ENCODE results near the gene SPATA17. TPM values are rescaled to one million over a fixed set of nuclear protein-coding genes. Genes with fewer than 3 reads are reported as not detected.

Gene SPATA17, protein sequence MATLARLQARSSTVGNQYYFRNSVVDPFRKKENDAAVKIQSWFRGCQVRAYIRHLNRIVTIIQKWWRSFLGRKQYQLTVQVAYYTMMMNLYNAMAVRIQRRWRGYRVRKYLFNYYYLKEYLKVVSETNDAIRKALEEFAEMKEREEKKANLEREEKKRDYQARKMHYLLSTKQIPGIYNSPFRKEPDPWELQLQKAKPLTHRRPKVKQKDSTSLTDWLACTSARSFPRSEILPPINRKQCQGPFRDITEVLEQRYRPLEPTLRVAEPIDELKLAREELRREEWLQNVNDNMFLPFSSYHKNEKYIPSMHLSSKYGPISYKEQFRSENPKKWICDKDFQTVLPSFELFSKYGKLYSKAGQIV
- total RNA-seq (2014; rRNA removed; shearing (Covaris generic)) (1.3 and 3.5 TPM in 2 replicates), polyA plus RNA-seq (2016; fragmentation: Nextera tagmentation; extraction: Ambion mirVana) (1.2 and 1.4 TPM in 2 replicates)
- long read RNA-seq: 0 reads

DNA sequence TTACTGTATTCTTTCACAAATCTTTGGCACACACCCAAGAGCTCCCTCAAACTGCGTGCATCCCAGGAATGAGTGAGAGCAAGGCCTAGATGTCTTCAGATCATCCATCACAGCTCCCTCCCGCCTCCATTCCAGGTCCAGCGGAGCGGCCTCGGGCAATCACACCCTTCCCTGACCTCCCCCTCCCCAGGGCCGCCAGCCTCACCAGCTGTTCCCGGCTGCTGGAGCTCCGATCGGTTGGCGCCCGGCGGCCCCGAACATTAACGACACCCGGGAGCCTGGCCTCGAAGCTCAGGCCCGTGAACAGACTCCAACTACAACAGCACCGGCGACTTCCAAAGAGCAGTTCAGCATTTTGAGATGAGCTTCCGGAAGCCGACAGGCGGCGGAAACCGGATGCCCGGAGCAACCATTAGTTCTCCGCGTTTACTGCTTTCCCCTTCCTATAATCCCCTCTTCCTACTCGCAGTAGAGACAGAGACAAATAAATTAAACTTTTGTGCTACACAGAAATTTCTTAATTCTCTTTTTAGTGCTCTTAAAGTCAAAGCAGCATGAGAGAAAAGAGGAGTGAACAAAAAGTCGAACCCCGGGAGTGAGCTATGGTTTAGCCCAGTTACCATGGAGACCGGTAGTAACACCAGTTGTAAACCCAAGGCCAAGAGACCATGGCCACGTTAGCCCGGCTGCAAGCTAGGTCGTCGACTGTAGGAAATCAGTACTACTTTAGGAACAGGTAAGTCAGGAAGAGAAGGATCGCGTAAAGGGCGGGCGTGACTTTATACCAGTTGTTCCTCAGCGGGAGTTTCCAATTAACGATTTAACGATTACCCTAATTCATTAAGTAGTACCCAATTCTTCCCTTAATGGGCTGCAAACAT lies at the start of gene SPATA17, which contains the start of gene GPATCH2:
Gene SPATA17 (plus strand): TSS at position 634 of the 881 bp plus-strand sequence. CDS start 35 bp downstream, at position 669.
Gene GPATCH2 (minus strand): TSS at position 380 of the 881 bp plus-strand sequence. CDS start 119 bp downstream, at position 261.
- TF ChIP-seq, protein P1, sequence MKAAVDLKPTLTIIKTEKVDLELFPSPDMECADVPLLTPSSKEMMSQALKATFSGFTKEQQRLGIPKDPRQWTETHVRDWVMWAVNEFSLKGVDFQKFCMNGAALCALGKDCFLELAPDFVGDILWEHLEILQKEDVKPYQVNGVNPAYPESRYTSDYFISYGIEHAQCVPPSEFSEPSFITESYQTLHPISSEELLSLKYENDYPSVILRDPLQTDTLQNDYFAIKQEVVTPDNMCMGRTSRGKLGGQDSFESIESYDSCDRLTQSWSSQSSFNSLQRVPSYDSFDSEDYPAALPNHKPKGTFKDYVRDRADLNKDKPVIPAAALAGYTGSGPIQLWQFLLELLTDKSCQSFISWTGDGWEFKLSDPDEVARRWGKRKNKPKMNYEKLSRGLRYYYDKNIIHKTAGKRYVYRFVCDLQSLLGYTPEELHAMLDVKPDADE (IDR thresholded peaks at IDR 0.05): peak; percentile 11; the same call in 1 of the 2 replicates
- no peak for TF ChIP-seq ZNF331 (CRISPR knock-in tag; IDR thresholded peaks at IDR 0.05; ENCODE audit: low read depth)
- TF ChIP-seq, protein P2, sequence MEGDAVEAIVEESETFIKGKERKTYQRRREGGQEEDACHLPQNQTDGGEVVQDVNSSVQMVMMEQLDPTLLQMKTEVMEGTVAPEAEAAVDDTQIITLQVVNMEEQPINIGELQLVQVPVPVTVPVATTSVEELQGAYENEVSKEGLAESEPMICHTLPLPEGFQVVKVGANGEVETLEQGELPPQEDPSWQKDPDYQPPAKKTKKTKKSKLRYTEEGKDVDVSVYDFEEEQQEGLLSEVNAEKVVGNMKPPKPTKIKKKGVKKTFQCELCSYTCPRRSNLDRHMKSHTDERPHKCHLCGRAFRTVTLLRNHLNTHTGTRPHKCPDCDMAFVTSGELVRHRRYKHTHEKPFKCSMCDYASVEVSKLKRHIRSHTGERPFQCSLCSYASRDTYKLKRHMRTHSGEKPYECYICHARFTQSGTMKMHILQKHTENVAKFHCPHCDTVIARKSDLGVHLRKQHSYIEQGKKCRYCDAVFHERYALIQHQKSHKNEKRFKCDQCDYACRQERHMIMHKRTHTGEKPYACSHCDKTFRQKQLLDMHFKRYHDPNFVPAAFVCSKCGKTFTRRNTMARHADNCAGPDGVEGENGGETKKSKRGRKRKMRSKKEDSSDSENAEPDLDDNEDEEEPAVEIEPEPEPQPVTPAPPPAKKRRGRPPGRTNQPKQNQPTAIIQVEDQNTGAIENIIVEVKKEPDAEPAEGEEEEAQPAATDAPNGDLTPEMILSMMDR (conservative IDR thresholded peaks at IDR 0.05; ENCODE audit: low read depth in 2 of 2): no peak
- no peak for TF ChIP-seq EZH2 (IDR thresholded peaks at IDR 0.05; ENCODE audit: low read depth, unreplicated experiment)
- TF ChIP-seq, protein P3, sequence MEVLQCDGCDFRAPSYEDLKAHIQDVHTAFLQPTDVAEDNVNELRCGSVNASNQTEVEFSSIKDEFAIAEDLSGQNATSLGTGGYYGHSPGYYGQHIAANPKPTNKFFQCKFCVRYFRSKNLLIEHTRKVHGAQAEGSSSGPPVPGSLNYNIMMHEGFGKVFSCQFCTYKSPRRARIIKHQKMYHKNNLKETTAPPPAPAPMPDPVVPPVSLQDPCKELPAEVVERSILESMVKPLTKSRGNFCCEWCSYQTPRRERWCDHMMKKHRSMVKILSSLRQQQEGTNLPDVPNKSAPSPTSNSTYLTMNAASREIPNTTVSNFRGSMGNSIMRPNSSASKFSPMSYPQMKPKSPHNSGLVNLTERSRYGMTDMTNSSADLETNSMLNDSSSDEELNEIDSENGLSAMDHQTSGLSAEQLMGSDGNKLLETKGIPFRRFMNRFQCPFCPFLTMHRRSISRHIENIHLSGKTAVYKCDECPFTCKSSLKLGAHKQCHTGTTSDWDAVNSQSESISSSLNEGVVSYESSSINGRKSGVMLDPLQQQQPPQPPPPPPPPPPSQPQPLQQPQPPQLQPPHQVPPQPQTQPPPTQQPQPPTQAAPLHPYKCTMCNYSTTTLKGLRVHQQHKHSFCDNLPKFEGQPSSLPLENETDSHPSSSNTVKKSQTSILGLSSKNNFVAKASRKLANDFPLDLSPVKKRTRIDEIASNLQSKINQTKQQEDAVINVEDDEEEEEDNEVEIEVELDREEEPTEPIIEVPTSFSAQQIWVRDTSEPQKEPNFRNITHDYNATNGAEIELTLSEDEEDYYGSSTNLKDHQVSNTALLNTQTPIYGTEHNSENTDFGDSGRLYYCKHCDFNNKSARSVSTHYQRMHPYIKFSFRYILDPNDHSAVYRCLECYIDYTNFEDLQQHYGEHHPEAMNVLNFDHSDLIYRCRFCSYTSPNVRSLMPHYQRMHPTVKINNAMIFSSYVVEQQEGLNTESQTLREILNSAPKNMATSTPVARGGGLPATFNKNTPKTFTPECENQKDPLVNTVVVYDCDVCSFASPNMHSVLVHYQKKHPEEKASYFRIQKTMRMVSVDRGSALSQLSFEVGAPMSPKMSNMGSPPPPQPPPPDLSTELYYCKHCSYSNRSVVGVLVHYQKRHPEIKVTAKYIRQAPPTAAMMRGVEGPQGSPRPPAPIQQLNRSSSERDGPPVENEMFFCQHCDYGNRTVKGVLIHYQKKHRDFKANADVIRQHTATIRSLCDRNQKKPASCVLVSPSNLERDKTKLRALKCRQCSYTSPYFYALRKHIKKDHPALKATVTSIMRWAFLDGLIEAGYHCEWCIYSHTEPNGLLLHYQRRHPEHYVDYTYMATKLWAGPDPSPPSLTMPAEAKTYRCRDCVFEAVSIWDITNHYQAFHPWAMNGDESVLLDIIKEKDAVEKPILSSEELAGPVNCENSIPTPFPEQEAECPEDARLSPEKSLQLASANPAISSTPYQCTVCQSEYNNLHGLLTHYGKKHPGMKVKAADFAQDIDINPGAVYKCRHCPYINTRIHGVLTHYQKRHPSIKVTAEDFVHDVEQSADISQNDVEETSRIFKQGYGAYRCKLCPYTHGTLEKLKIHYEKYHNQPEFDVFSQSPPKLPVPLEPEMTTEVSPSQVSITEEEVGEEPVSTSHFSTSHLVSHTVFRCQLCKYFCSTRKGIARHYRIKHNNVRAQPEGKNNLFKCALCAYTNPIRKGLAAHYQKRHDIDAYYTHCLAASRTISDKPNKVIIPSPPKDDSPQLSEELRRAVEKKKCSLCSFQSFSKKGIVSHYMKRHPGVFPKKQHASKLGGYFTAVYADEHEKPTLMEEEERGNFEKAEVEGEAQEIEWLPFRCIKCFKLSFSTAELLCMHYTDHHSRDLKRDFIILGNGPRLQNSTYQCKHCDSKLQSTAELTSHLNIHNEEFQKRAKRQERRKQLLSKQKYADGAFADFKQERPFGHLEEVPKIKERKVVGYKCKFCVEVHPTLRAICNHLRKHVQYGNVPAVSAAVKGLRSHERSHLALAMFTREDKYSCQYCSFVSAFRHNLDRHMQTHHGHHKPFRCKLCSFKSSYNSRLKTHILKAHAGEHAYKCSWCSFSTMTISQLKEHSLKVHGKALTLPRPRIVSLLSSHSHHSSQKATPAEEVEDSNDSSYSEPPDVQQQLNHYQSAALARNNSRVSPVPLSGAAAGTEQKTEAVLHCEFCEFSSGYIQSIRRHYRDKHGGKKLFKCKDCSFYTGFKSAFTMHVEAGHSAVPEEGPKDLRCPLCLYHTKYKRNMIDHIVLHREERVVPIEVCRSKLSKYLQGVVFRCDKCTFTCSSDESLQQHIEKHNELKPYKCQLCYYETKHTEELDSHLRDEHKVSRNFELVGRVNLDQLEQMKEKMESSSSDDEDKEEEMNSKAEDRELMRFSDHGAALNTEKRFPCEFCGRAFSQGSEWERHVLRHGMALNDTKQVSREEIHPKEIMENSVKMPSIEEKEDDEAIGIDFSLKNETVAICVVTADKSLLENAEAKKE (CRISPR knock-in tag; IDR thresholded peaks at IDR 0.05): no peak
- no peak for TF ChIP-seq JUNB (IDR thresholded peaks at IDR 0.05; ENCODE audit: unreplicated experiment)
- TF ChIP-seq EZH2phosphoT487 (IDR thresholded peaks at IDR 0.05; ENCODE audit: unreplicated experiment): no peak
- TF ChIP-seq STAT1 (IDR thresholded peaks at IDR 0.05; ENCODE audit: unreplicated experiment): no peak
- TF ChIP-seq POLR2AphosphoS5 (IDR thresholded peaks at IDR 0.05; ENCODE audit: low read depth): peak; percentile 85
- TF ChIP-seq NANOG (IDR thresholded peaks at IDR 0.05; ENCODE audit: borderline replicate concordance): no peak
- Histone ChIP-seq H3K79me2 (replicated peaks; ENCODE audit: insufficient read depth) (peaks cover 48% of the 10 kb centered on the region), H3K27ac (ENCODE audit: low read depth) (peak within 1 kb of the TSS; percentile 70; the same call in 1 of the 2 replicates), H2AFZ (peak within 1 kb of the TSS; percentile 83; the same call in 1 of the 2 replicates), H3F3A (replicated peaks; ENCODE audit: low read depth) (no peaks in the 10 kb centered on the region), H3K9me2 (ENCODE audit: insufficient read depth) (no peaks in the 10 kb centered on the region), H4K20me1 (replicated peaks; ENCODE audit: insufficient read depth) (no peaks in the 10 kb centered on the region), H3K36me3 (ENCODE audit: insufficient read depth) (no peaks in the 10 kb centered on the region), H3K4me3 (peak within 1 kb of the TSS; percentile 65), H3K27me3 (ENCODE audit: insufficient read depth) (no peaks in the 10 kb centered on the region), H3K4me2 (peak within 1 kb of the TSS; percentile 80), H3K4me1 (ENCODE audit: insufficient read depth) (peaks cover 5% of the 10 kb centered on the region; the same call in 1 of the 2 replicates)
- peak within 1 kb of the TSS; percentile 86 for H3K4me3 Mint-ChIP-seq
- peak; percentile 94 for DNase-seq (ENCODE audit: low spot score)
- ATAC-seq: peak; percentile 98
- H3K27me3 Mint-ChIP-seq (ENCODE audit: insufficient read depth, low read depth, poor library complexity): no peaks in the 10 kb centered on the region
- H3K27ac Mint-ChIP-seq: peak within 1 kb of the TSS; percentile 100
- H3K4me1 Mint-ChIP-seq: peaks cover 9% of the 10 kb centered on the region; the same call in 2 of the 3 replicates
- no peaks in the 10 kb centered on the region for H3K36me3 Mint-ChIP-seq (ENCODE audit: low read depth)
- H3K9me3 Mint-ChIP-seq: no peaks in the 10 kb centered on the region
